Measurements from ENCODE around the gene SHISA6. TPM values are rescaled to one million over a fixed set of nuclear protein-coding genes. Genes with fewer than 3 reads are reported as not detected.

Gene SHISA6
- polyA plus RNA-seq, 1 donor from 2014 or later: 1.8 TPM

GRCh38 chr17:11276486-11276885, 35.5 kb downstream of the SHISA6 start:
- H3K36me3 ChIP-seq (ENCODE audit: insufficient read depth, low read length): no peaks in the 10 kb centered on the region
- no peak for TF ChIP-seq MXI1 (conservative IDR thresholded peaks at IDR 0.05; ENCODE audit: poor library complexity, severe bottlenecking)
- TF ChIP-seq RAD21 (conservative IDR thresholded peaks at IDR 0.05): no peak
- TF ChIP-seq TAF1 (IDR thresholded peaks at IDR 0.05; ENCODE audit: low read depth): no peak
- TF ChIP-seq SMC3 (conservative IDR thresholded peaks at IDR 0.05; ENCODE audit: poor library complexity): no peak
- no peak for TF ChIP-seq POLR2AphosphoS5 (IDR thresholded peaks at IDR 0.05)
- no peak for TF ChIP-seq EP300 (conservative IDR thresholded peaks at IDR 0.05; ENCODE audit: poor library complexity, severe bottlenecking)
- TF ChIP-seq EZH2 (IDR thresholded peaks at IDR 0.05; ENCODE audit: borderline replicate concordance, insufficient read depth, low read length, poor library complexity, severe bottlenecking): no peak
- no peak for TF ChIP-seq REST (IDR thresholded peaks at IDR 0.05; ENCODE audit: borderline replicate concordance)
- TF ChIP-seq, protein P1, sequence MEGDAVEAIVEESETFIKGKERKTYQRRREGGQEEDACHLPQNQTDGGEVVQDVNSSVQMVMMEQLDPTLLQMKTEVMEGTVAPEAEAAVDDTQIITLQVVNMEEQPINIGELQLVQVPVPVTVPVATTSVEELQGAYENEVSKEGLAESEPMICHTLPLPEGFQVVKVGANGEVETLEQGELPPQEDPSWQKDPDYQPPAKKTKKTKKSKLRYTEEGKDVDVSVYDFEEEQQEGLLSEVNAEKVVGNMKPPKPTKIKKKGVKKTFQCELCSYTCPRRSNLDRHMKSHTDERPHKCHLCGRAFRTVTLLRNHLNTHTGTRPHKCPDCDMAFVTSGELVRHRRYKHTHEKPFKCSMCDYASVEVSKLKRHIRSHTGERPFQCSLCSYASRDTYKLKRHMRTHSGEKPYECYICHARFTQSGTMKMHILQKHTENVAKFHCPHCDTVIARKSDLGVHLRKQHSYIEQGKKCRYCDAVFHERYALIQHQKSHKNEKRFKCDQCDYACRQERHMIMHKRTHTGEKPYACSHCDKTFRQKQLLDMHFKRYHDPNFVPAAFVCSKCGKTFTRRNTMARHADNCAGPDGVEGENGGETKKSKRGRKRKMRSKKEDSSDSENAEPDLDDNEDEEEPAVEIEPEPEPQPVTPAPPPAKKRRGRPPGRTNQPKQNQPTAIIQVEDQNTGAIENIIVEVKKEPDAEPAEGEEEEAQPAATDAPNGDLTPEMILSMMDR (IDR thresholded peaks at IDR 0.05; ENCODE audit: poor library complexity, severe bottlenecking): no peak

DNA sequence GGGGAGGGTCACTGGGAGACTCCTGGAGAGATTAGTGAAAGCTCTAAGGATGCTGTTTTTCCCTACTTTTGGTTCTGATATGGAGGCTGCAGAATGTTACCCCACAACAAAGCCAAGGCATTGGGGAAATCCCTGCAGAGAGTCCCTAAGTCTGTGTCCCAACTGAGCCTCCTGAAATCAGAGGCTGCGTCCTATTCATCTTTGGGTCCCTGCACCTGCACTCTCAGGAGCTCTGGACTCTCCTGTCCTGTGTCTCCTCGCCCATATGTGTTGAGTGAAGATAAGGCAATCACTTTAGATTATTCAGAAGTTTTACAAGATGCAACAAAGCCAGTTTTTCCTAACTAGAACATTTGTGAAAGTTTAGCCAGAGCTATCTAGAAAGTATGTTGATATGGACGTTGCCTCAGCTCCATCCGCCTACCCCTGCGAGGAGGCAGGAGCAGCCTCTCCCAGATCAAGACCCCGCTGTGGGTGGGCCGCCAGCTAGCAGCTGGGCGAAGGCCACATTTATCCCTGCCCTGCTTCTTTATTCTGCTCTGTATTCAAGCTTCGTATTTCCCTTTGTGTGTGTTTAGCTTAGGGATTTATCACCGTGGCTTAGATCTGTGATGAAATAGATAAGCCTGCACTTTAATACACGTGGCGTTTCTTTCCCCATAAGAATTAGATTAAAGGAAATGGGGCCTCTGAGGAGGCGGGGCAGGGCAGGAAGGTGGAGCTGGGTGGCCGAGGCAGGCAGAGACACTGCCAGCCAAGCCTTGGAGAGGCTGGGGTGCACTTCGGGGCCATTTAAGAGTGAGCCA, 37.4 kb downstream of the SHISA6 start:
- TF ChIP-seq POLR2AphosphoS5 (IDR thresholded peaks at IDR 0.05) (no peak), RAD21 (conservative IDR thresholded peaks at IDR 0.05) (no peak), SMC3 (conservative IDR thresholded peaks at IDR 0.05; ENCODE audit: poor library complexity) (no peak), EP300 (conservative IDR thresholded peaks at IDR 0.05; ENCODE audit: poor library complexity, severe bottlenecking) (no peak)
- TF ChIP-seq, protein P1 (IDR thresholded peaks at IDR 0.05; ENCODE audit: poor library complexity, severe bottlenecking): no peak
- Histone ChIP-seq H3K79me2 (replicated peaks; ENCODE audit: insufficient read depth, low read length) (no peaks in the 10 kb centered on the region), H2AFZ (ENCODE audit: low read depth, low read length) (no peak overlapping the region), H3K27me3 (ENCODE audit: insufficient read depth, low read depth, low read length) (no peaks in the 10 kb centered on the region), H4K20me1 (ENCODE audit: insufficient read depth) (no peaks in the 10 kb centered on the region), H3K4me2 (ENCODE audit: low read length) (no peak overlapping the region), H3K27ac (ENCODE audit: low read length) (no peak overlapping the region), H3K9me3 (ENCODE audit: low read length) (no peaks in the 10 kb centered on the region), H3K9ac (ENCODE audit: low read length) (no peak overlapping the region), H3K9me2 (ENCODE audit: insufficient read depth, low read length) (no peaks in the 10 kb centered on the region), H3K36me3 (ENCODE audit: insufficient read depth, low read length) (no peaks in the 10 kb centered on the region), H3F3A (ENCODE audit: insufficient read depth, low read length, poor library complexity, severe bottlenecking) (no peaks in the 10 kb centered on the region), H3K4me3 (ENCODE audit: low read length) (no peak overlapping the region)

More at GRCh38 chr17:11276486-11276885, 35.5 kb downstream of the SHISA6 start:
- H3K27me3 ChIP-seq (ENCODE audit: insufficient read depth, low read depth, low read length): no peaks in the 10 kb centered on the region
- no peak overlapping the region for H3K27ac ChIP-seq (ENCODE audit: low read length)
- H2AFZ ChIP-seq (ENCODE audit: low read depth, low read length): no peak overlapping the region
- H3K9ac ChIP-seq (ENCODE audit: low read length): no peak overlapping the region
- no peaks in the 10 kb centered on the region for H3K79me2 ChIP-seq (replicated peaks; ENCODE audit: insufficient read depth, low read length)
- H3F3A ChIP-seq (ENCODE audit: insufficient read depth, low read length, poor library complexity, severe bottlenecking): no peaks in the 10 kb centered on the region
- H4K20me1 ChIP-seq (ENCODE audit: insufficient read depth): no peaks in the 10 kb centered on the region
- H3K4me2 ChIP-seq (ENCODE audit: low read length): no peak overlapping the region
- H3K4me3 ChIP-seq (ENCODE audit: low read length): no peak overlapping the region
- H3K9me2 ChIP-seq (ENCODE audit: insufficient read depth, low read length): no peaks in the 10 kb centered on the region
- H3K9me3 ChIP-seq (ENCODE audit: low read length): no peaks in the 10 kb centered on the region
